Thoracic aorta (tissue), 2 donors: ENCODE data around the gene WDR27. TPM values are rescaled to one million over a fixed set of nuclear protein-coding genes. Genes with fewer than 3 reads are reported as not detected.
A peak's percentile ranks its signal among the peaks of the same experiment; 100 is the strongest.
"Not testable (repeated sequence)": the region's sequence is repeated elsewhere in the genome, so short reads cannot be mapped to it uniquely, and the experiment has no call there.

ENCODE experiments used
- ATAC-seq: fragments of 150-250 bp; one replicate; pipeline ENCODE4 v1.8.0; 2017; ENCODE audit warnings: low read depth; ENCODE audit not compliant: insufficient number of reproducible peaks, low FRiP score
- DNase-seq: peaks from one replicate; pipeline ENCODE4 v3.0.0-alpha.2; 2020; ENCODE audit warnings: low spot score
- H3K27ac ChIP-seq, 2 donors: fragments of 200-600 bp; sonication (generic); 1 replicate in 1 of 2; 2 replicates in 1 of 2; pipeline ENCODE4 v1.5.1; 2016; ENCODE audit warnings: mild to moderate bottlenecking in 2 of 2, moderate library complexity in 2 of 2
- H3K27me3 ChIP-seq: fragments of 200-600 bp; sonication (generic); replicated peaks from 2 replicates; pipeline ENCODE4 v1.6.0; 2016; ENCODE audit warnings: mild to moderate bottlenecking; ENCODE audit not compliant: insufficient read depth
- H3K36me3 ChIP-seq: fragments of 200-600 bp; sonication (generic); one replicate; pipeline ENCODE4 v1.5.1; 2016
- H3K4me1 ChIP-seq, 2 donors: fragments of 200-600 bp; sonication (generic); 1 replicate in 1 of 2; 2 replicates in 1 of 2; pipeline versions ENCODE4 v1.5.1 to v1.6.0; 2016; ENCODE audit warnings: low read depth in 2 of 2, mild to moderate bottlenecking in 1 of 2; ENCODE audit not compliant: control insufficient read depth in 1 of 2
- H3K4me3 ChIP-seq: fragments of 200-600 bp; sonication (generic); 2 replicates; pipeline ENCODE4 v1.5.1; 2016; ENCODE audit warnings: mild to moderate bottlenecking
- H3K9me3 ChIP-seq: fragments of 200-600 bp; sonication (generic); 2 replicates; pipeline ENCODE4 v1.5.1; 2016
- CTCF ChIP-seq: fragments of 200-600 bp; sonication (generic); IDR thresholded peaks from one replicate; pipeline ENCODE4 v1.5.1; 2019; ENCODE audit warnings: antibody characterized with exemption
- total RNA-seq, 2 donors: library from RNA; depleted of rRNA; stranded (reverse); fragments of >200 nt; gene quantifications; one replicate each; pipeline versions ENCODE4 v1.1.0 to v1.2.3, GENCODE V29; 2016

Gene WDR27
- total RNA-seq, 2 donors from 2014 or later: 22.5 to 48.2 TPM

- no peak overlapping the region for H3K27ac ChIP-seq
- H3K4me1 ChIP-seq: peaks cover 8 to 20% of the 10 kb centered on the region in 2 donors
- peaks cover 3% of the 10 kb centered on the region for H3K9me3 ChIP-seq
- TF ChIP-seq CTCF: no peak
- H3K27me3 ChIP-seq: no peaks in the 10 kb centered on the region
- H3K36me3 ChIP-seq: no peaks in the 10 kb centered on the region
- DNase-seq (no peak), ATAC-seq (no peak)
- H3K4me3 ChIP-seq: no peak overlapping the region
Observed at GRCh38 chr6:169474362-169474761, 227.5 kb downstream of the WDR27 start.

GRCh38 chr6:169473663-169474062, 228.2 kb downstream of the WDR27 start:
- no peaks in the 10 kb centered on the region for H3K36me3 ChIP-seq
- no peak overlapping the region for H3K4me3 ChIP-seq
- peaks cover 8 to 20% of the 10 kb centered on the region in 2 donors for H3K4me1 ChIP-seq
- H3K27me3 ChIP-seq: no peaks in the 10 kb centered on the region
- ATAC-seq (no peak), DNase-seq (no peak)
- H3K27ac ChIP-seq: no peak overlapping the region
- no peak for TF ChIP-seq CTCF
- H3K9me3 ChIP-seq: peaks cover 3% of the 10 kb centered on the region

GRCh38 chr6:169472786-169473416, 228.9 kb downstream of the WDR27 start:
- Histone ChIP-seq H3K4me3 (peak overlapping the region; percentile 54), H3K27ac (peak overlapping the region; percentile 64 to 75), H3K27me3 (no peaks in the 10 kb centered on the region), H3K36me3 (no peaks in the 10 kb centered on the region), H3K4me1 (peaks cover 8 to 20% of the 10 kb centered on the region in 2 donors), H3K9me3 (peaks cover 6% of the 10 kb centered on the region)
- TF ChIP-seq CTCF: no peak
- no peak for DNase-seq
- no peak for ATAC-seq

- H3K4me3 ChIP-seq: no peak overlapping the region
- no peaks in the 10 kb centered on the region for H3K27me3 ChIP-seq
- peaks cover 8 to 20% of the 10 kb centered on the region in 2 donors for H3K4me1 ChIP-seq
- no peaks in the 10 kb centered on the region for H3K36me3 ChIP-seq
- DNase-seq: no peak
- H3K27ac ChIP-seq: no peak overlapping the region
- no peak for TF ChIP-seq CTCF
- peaks cover 8% of the 10 kb centered on the region for H3K9me3 ChIP-seq
- ATAC-seq: no peak
Observed at GRCh38 chr6:169470790-169471189, 231.0 kb downstream of the WDR27 start.

GRCh38 chr6:169469028-169469427, 232.8 kb downstream of the WDR27 start:
- Histone ChIP-seq H3K9me3 (peaks cover 5% of the 10 kb centered on the region), H3K4me1 (peaks cover 8 to 20% of the 10 kb centered on the region in 2 donors), H3K27ac (no peak overlapping the region), H3K27me3 (no peaks in the 10 kb centered on the region), H3K36me3 (no peaks in the 10 kb centered on the region), H3K4me3 (no peak overlapping the region)
- DNase-seq (no peak), ATAC-seq (no peak)
- TF ChIP-seq CTCF: no peak

GRCh38 chr6:169467755-169468154, 234.1 kb downstream of the WDR27 start:
- H3K27ac ChIP-seq, ATAC-seq, H3K27me3 ChIP-seq, H3K36me3 ChIP-seq, H3K4me1 ChIP-seq, H3K4me3 ChIP-seq, DNase-seq, H3K9me3 ChIP-seq: not testable (repeated sequence)

GRCh38 chr6:169466256-169466655, 235.6 kb downstream of the WDR27 start:
- ATAC-seq, H3K27ac ChIP-seq, DNase-seq, H3K4me1 ChIP-seq, H3K4me3 ChIP-seq, H3K36me3 ChIP-seq, H3K9me3 ChIP-seq, H3K27me3 ChIP-seq: not testable (repeated sequence)
